ENCODE results near the gene ITGB1.

- TF ChIP-seq CTCF (IDR thresholded peaks at IDR 0.05) (no peak), EP300 (IDR thresholded peaks at IDR 0.05) (no peak), POLR2A (IDR thresholded peaks at IDR 0.05) (no peak)
Measured at GRCh38 chr10:32946108-32946507, 11.9 kb downstream of the ITGB1 start.
